Esophagus (tissue), 2 donors: ENCODE measurements around the gene INPP5F. TPM values are rescaled to one million over a fixed set of nuclear protein-coding genes. Genes with fewer than 3 reads are reported as not detected.

Source experiments
- H3K27ac ChIP-seq, 2 donors: one replicate each; pipeline ENCODE4 v1.5.1; 2013; ENCODE audit warnings: low read depth in 2 of 2, mild to moderate bottlenecking in 2 of 2, inconsistent platforms in 1 of 2, low read length in 1 of 2, moderate library complexity in 1 of 2
- H3K27me3 ChIP-seq, 2 donors: one replicate each; pipeline ENCODE4 v1.6.1; 2013; ENCODE audit warnings: low read length in 2 of 2, control low read depth in 1 of 2, mild to moderate bottlenecking in 1 of 2; ENCODE audit not compliant: insufficient read depth in 2 of 2, control insufficient read depth in 1 of 2
- H3K36me3 ChIP-seq, 2 donors: one replicate each; pipeline ENCODE4 v1.6.1; 2013; ENCODE audit warnings: low read length in 1 of 2; ENCODE audit not compliant: control insufficient read depth in 2 of 2, insufficient read depth in 2 of 2
- H3K4me1 ChIP-seq, 2 donors: one replicate each; pipeline ENCODE4 v1.6.1; 2013; ENCODE audit warnings: low read length in 1 of 2; ENCODE audit not compliant: control insufficient read depth in 2 of 2, insufficient read depth in 2 of 2
- H3K4me3 ChIP-seq, 2 donors: one replicate each; pipeline ENCODE4 v1.5.1; 2013; ENCODE audit warnings: low read length in 2 of 2, mild to moderate bottlenecking in 2 of 2, low read depth in 1 of 2, moderate library complexity in 1 of 2
- H3K9me3 ChIP-seq, 2 donors: one replicate each; pipeline ENCODE4 v1.6.1; 2013; ENCODE audit warnings: mild to moderate bottlenecking in 2 of 2, low read depth in 1 of 2, low read length in 1 of 2, moderate library complexity in 1 of 2; ENCODE audit not compliant: control insufficient read depth in 2 of 2, insufficient read depth in 1 of 2
- WGBS, 2 donors: extraction: QIAGEN DNeasy Blood & Tissue Kit; methylation state at CpG; one replicate each; pipeline ENCODE4 v1.1.7; 2013; 5-methylcytosine and 5-hydroxymethylcytosine counted together
- polyA plus RNA-seq, 2 donors: library from polyadenylated mRNA; stranded (reverse); fragments of 200-250 nt; gene quantifications; one replicate each; pipeline ENCODE4 v1.2.3, GENCODE V29; 2013
- donor health status: healthy with polysubstance abuse.
- donor health status: Bipolar disorder and iron deficiency.

The INPP5F gene
- polyA plus RNA-seq, 2 donors, result 5.1 to 5.8 TPM

GRCh38 chr10:119687192-119688032, 38.4 kb upstream of the INPP5F start:
- H3K4me1 ChIP-seq, result peaks cover 0 to 3% of the 10 kb centered on the region in 2 donors
- H3K36me3 ChIP-seq, result no peaks in the 10 kb centered on the region
- H3K27me3 ChIP-seq, result no peaks in the 10 kb centered on the region
- no peak overlapping the region for H3K4me3 ChIP-seq
- H3K27ac ChIP-seq, result peak overlapping the region in 1 of 2 donors; percentile 63
- no peaks in the 10 kb centered on the region for H3K9me3 ChIP-seq
- 67 to 69% methylated on average over 10 of the region's 10 CpGs for WGBS, 2 donors

GRCh38 chr10:119688033-119688508, 37.8 kb upstream of the INPP5F start:
- 77 to 81% methylated on average over 4 of the region's 4 CpGs for WGBS, 2 donors
- peaks cover 0 to 3% of the 10 kb centered on the region in 2 donors for H3K4me1 ChIP-seq
- H3K9me3 ChIP-seq, result no peaks in the 10 kb centered on the region
- H3K36me3 ChIP-seq, result no peaks in the 10 kb centered on the region
- H3K27ac ChIP-seq, result no peak overlapping the region
- no peaks in the 10 kb centered on the region for H3K27me3 ChIP-seq
- H3K4me3 ChIP-seq, result no peak overlapping the region

DNA sequence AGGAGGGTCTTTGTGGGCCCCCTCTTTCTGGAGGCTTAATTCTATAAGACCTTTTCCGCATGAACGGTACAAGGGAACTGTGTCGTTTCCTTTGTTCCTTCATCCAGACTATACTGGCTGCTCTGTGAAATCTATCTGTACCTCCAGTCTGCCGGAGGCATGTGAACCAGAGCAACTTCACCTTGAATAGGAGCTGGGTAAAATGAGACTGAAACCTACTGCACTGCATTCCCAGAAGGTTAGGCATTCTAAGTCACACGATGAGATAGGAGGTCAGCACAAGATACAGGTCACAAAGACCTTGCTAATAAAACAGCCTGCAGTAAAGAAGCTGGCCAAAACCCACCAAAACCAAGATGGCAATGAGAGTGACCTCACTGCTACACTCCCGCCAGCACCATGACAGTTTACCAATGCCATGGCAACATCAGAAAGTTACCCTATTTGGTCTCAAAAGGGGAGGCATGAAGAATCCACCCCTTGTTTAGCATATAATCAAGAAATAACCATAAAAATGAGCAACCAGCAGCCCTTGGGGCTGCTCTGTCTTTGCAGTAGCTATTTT, 36.8 kb upstream of the INPP5F start:
- Histone ChIP-seq H3K36me3 (no peaks in the 10 kb centered on the region), H3K27me3 (no peaks in the 10 kb centered on the region), H3K4me1 (no peaks in the 10 kb centered on the region), H3K9me3 (no peaks in the 10 kb centered on the region), H3K27ac (no peak overlapping the region), H3K4me3 (no peak overlapping the region)
- 87 to 90% methylated on average over 6 of the region's 6 CpGs for WGBS, 2 donors

DNA sequence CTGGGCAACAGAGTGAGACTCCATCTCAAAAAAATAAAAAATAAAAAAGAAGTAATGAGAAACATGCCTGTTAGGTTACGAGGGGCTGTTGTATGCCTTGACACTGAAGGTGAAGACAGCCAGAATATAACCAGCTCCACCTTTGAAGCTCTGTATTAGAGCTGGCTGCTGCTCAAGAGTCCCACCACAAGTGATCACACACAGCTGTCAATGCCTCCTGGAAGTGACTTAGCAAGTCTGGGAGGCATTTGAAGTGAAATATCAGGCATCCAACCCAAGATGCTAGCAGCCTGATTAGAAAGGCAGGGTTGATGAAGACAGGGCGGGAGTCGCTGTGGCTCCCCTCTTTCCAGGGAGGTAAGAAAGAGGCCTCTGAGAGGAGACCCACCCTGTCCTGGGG, 34.1 kb upstream of the INPP5F start:
- Histone ChIP-seq H3K27me3 (no peaks in the 10 kb centered on the region), H3K9me3 (no peaks in the 10 kb centered on the region), H3K4me1 (no peaks in the 10 kb centered on the region), H3K27ac (no peak overlapping the region), H3K4me3 (no peak overlapping the region), H3K36me3 (no peaks in the 10 kb centered on the region)
- 92 to 96% methylated on average over 3 of the region's 3 CpGs for WGBS, 2 donors

DNA sequence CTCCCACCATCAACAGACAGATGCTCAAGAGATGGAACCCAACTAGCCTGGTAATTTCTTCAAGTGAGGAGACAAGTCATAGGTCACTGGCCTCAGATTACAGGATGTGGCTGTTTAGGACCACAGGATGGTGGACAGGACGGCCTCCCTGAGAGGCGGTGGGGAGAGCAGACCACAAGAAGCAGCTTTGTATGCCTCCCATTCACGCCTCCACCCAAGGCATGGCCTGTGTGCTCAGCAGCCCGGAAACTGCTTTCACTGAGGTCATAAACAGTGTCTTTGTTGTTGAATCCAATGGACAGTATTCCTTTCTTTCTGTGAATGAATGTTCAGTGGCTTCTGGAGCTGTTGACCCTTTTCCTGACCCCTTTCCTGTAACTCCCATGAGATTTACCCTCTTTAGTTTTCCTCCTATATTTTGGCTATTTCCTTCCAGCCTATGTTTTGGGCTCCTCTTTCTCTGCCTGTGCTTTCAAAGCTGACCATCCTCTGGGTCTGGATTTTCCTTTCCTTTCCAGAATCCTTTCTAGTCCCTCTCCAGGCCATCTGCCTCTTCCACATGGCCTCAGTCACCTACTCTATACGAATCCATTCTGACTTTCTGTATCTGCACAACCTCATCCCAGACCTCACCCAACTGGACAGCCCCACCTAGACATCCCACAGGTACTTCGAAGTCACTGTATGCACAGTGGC, 32.4 kb upstream of the INPP5F start:
- WGBS, 2 donors, result 79 to 80% methylated on average over 6 of the region's 6 CpGs
- no peaks in the 10 kb centered on the region for H3K27me3 ChIP-seq
- no peak overlapping the region for H3K4me3 ChIP-seq
- no peak overlapping the region for H3K27ac ChIP-seq
- no peaks in the 10 kb centered on the region for H3K9me3 ChIP-seq
- H3K4me1 ChIP-seq, result no peaks in the 10 kb centered on the region
- no peaks in the 10 kb centered on the region for H3K36me3 ChIP-seq

DNA sequence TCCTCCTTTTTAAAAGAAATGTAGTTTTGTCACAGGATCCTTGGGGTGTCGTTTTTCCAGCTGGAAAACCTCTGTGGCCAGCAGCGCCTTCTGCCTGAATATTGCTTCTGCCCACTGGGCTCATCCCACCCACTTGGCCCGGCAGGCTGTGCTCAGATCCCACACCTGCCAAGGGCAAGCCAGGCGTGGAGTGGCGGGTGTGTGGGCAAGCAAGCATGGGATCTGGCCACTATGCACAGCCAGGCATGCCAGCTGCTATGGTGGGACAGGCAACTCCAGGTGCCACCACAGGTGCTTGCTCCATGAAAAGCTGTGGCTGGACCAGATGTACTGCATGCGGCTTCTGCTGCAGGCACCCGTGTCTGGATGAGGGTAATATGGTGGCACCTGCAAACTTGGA, 31.2 kb upstream of the INPP5F start:
- H3K4me3 ChIP-seq, result no peak overlapping the region
- no peaks in the 10 kb centered on the region for H3K4me1 ChIP-seq
- no peaks in the 10 kb centered on the region for H3K36me3 ChIP-seq
- H3K27me3 ChIP-seq, result no peaks in the 10 kb centered on the region
- WGBS, 2 donors, result 83 to 91% methylated on average over 7 of the region's 7 CpGs
- H3K9me3 ChIP-seq, result no peaks in the 10 kb centered on the region
- no peak overlapping the region for H3K27ac ChIP-seq

GRCh38 chr10:119700321-119700954, 25.4 kb upstream of the INPP5F start:
- Histone ChIP-seq H3K27me3 (no peaks in the 10 kb centered on the region), H3K4me3 (no peak overlapping the region), H3K9me3 (no peaks in the 10 kb centered on the region), H3K27ac (no peak overlapping the region), H3K36me3 (no peaks in the 10 kb centered on the region), H3K4me1 (no peaks in the 10 kb centered on the region)
- WGBS, 2 donors, result 76 to 81% methylated on average over 4 of the region's 4 CpGs

DNA sequence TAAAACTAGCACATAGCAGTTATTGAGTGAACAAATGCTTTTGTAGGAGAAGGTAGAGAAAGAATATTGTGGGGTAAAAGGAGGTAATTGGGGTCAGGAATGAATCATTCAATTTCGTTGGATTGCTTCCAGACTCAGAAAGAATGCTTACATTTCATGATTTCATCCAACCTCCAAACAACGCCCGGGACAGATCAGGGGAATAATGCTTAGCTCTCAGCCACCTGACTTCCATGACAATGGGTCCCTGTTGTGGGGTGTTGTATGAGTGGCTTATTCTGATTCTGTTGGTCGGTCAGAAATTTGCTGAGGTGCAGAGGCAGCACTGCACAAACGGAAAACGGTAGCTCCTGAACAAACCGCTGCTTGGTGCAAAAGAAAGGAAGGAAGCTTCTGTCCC, 24.0 kb upstream of the INPP5F start:
- no peaks in the 10 kb centered on the region for H3K4me1 ChIP-seq
- H3K4me3 ChIP-seq, result no peak overlapping the region
- WGBS, 2 donors, result 50% methylated on average over 7 of the region's 7 CpGs
- no peaks in the 10 kb centered on the region for H3K27me3 ChIP-seq
- no peaks in the 10 kb centered on the region for H3K36me3 ChIP-seq
- no peaks in the 10 kb centered on the region for H3K9me3 ChIP-seq
- H3K27ac ChIP-seq, result no peak overlapping the region

DNA sequence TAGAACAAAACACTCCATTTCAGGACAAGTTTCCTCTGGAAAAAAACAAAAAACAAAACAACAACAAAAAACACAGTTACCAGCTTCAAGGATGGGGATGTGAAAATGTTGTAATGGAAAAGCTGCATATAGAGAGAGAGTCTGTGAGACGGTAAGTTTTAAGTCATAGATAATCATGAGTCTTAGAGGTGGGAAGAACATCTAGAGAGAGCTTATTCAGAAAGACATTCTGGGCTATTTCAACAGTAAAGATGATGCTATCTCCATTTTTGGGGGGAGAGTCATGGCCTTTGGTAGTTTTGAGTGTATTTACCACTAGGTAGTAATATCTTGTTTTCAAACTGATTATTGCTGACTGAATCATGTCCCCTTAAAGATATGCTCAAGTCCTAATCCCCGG, 23.3 kb upstream of the INPP5F start:
- no peaks in the 10 kb centered on the region for H3K9me3 ChIP-seq
- no peaks in the 10 kb centered on the region for H3K4me1 ChIP-seq
- WGBS, 2 donors, result 82 to 85% methylated on average over 2 of the region's 2 CpGs
- H3K36me3 ChIP-seq, result no peaks in the 10 kb centered on the region
- H3K27me3 ChIP-seq, result no peaks in the 10 kb centered on the region
- no peak overlapping the region for H3K27ac ChIP-seq
- no peak overlapping the region for H3K4me3 ChIP-seq
